ENCODE results near the gene ZNF182. TPM values are rescaled to one million over a fixed set of nuclear protein-coding genes. Genes with fewer than 3 reads are reported as not detected.
"Not testable (repeated sequence)": the region's sequence is repeated elsewhere in the genome, so short reads cannot be mapped to it uniquely, and the experiment has no call there.

Gene ZNF182
- 3.1 TPM for polyA plus RNA-seq (2013, experiment 1 of 2; ENCODE audit: insufficient read length)
- polyA plus RNA-seq (2013, experiment 2 of 2; ENCODE audit: insufficient read length): 3.5 TPM

DNA sequence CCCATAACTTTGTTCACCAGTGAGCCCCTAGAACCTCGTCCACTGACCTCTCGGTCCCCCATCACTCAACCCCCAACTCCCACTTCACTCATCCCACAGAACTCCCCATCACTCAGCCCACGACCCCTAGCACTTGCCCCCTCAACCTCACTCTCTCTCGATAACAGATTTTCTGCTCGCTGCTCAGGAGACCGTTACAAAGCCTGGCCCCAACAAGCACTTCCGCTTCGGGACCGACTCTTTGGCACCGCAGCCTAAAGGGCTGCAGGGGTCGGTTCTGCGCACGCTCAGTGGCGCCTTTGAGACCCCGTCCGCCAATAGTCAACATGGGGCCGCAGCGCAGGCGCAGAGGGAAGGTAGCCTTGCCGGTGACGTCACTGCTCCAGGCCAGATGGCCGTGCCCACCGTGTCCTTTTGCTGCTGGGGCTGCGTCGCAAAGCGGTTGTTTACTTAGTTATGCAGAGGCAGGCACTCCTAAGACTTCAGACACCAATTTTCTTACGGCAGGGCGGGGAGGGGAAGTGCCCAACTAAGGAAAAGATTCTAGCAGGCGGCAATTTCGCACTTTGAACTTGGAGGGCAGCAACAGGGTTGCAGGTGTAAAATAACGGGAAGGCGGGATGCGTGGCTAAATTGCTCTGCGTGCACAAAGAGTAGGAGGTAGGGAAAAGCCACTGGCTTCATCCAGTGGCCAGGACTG lies at the start of gene ZNF182:
ZNF182 (minus strand) TSS at position 232 of the 700 bp plus-strand sequence. CDS start 1,380 bp downstream, outside the sequence.
- peak; percentile 91 for DNase-seq

DNA sequence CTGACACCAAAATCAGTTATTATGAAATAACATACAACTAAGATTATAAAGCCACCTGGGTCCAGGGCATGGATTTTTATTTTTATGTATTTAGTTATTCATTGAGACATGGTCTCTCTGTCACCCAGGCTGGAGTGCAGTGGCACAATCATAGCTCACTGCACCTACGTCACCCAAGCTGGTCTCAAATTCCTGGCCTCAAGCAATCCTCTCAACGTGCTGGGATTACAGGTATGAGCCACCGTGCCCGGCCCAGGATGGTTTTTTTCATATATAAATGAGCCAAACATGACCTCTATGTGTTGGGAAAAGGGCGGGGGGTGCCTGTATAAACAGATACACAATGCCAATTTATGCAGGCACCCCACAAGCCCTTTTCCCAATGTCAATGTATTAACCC lies 43.1 kb upstream of the ZNF182 start:
- no peak for DNase-seq

DNA sequence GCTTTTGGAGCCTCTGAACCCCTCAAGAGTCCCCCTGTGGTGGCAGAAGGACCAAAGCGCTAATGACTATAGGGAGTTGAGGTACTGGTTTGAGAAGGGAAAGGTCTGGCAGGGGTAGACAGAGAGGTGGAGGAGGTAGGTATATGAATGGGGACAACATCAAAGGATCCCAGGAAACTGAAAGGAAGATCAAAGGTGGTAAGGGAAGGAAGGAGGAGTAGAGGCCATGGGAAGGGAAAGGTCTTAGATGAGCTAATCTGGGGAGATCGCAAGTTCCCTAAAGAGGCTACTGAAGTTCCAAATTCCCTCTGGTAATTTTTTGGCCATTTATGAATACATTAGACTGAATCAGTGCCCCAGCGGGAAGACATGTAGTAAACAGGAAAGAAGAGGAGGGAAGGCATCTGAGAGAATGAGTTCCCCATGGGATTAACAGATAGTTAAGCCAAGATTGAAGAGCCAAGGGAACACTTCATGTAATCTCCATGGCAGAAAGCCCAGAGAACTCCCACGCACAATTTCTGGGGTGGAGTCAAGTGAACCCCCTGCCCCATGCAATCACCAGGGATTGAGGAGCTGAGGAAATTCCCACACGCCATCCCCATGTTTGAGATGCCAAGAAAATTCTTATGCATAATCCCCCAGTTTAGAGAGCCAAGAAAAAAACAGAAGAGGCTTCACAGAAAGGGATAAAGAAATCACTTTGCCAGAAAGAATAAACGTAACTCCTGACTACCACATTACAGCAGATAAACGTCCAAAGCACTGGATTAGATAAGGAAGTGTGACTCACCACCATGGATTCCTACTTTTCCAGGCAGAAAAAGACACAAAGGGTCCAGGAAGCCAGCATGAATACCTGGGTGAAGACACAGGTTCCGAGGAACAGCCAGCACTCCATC lies 41.9 kb upstream of the ZNF182 start:
- peak; percentile 61 for DNase-seq

DNA sequence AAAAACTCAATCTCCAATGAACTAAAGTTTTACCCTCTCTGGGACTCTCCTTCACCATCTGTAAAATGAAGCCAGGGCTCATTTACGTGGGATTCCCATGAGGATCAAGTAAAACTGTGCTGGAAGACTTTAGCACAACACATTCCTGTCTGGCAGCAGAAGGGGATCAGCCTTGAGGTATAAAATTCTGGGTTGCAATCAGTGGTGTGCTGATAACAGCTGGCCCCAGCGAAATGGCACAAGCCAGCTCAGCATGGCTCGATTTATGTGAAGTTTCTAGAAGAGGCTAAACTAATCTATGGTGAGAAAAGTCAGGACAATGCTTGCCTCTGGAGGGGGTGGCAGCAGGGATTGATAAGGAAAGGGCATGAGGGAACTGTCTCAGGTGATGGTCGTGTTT lies 39.3 kb upstream of the ZNF182 start:
- no peak for DNase-seq

DNA sequence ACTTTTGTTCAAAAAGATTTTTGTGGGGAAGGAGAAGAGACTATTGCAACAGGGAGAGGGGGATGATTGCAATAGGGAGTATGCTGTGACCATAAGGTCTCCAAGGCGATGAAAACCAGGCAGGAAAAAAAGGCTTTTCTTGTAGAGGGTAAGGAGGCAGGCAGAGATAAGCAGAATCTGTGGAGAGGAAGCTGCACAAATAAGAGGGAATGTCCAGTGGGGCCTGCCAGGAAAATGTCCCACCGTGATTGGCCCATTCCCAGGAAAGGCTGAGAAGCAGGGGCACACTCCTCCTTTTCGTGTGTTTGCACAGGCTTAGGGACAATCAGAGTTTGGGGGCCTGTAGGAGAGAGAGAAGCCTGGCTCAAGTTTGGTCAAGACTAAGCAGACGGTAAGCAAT lies 32.1 kb upstream of the ZNF182 start:
- no peak for DNase-seq

- DNase-seq: not testable (repeated sequence)
These were observed 26.9 kb upstream of the ZNF182 start for GRCh38 chrX:48030641-48031173.

- DNase-seq: no peak
These were observed 26.4 kb upstream of the ZNF182 start for GRCh38 chrX:48030237-48030636.

GRCh38 chrX:48028091-48028490 lies 24.3 kb upstream of the ZNF182 start:
- no peak for DNase-seq

GRCh38 chrX:48027545-48027944 lies 23.8 kb upstream of the ZNF182 start:
- not testable (repeated sequence) for DNase-seq

GRCh38 chrX:48025561-48025960 lies 21.8 kb upstream of the ZNF182 start:
- peak; percentile 57 for DNase-seq

DNA sequence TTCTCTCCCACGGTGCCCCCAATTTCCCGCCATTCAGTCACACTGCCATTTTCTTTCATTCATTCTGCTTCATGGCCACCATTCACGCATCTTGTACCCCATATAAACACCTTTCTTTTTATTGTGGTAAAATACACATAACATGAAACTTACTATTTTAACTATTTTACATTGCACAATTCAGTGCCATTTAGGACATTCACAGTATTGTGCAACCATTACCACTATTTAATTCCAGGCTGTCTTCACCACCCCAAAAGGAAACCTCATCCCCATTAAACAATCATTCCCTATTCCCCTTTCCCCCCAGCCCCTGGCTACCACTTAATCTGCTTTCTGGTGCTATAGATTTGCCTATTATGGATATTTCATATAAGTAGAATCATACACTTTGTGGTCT lies 18.9 kb upstream of the ZNF182 start:
- no peak for DNase-seq

GRCh38 chrX:48022100-48022499 lies 18.3 kb upstream of the ZNF182 start:
- no peak for DNase-seq

- peak; percentile 86 for DNase-seq
These were observed 17.5 kb upstream of the ZNF182 start for GRCh38 chrX:48021026-48021900.

DNA sequence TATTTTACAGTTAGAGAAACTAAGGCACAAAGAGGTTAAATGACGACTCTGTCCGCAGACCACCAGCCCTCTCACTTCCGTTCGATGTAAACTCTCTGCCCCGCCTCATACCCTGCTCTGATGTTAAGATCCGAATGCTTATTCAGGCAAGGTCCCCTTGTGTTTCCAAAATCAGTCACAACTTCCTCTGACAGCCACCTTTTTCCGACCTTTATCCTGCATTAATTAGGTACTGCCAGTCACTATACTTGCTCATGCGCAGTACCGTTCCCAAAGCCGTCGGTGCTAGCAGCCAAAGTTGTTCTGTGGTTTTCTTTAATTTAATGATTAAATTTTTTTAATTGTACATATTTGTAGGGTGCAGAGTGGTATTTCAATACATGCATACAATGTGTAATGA lies 16.7 kb upstream of the ZNF182 start:
- DNase-seq: not testable (repeated sequence)

DNA sequence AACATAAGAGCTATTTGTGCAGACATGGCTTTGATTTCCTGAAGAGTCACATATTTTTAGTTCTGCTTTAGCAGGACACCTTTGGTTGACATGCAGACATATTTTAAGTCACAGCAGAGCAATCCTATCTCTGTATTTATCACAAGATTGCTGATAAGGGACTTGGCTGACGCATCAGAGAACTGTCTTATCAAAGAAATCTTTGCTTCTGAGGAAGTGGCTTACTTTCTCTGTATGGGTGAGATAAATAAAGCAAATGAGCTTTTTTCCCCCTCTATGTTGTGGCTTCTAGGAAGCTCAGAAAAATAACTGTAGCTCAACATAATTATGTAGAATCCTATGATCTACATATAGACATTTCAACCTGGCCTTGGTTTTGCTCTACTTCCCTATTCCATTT lies 16.1 kb upstream of the ZNF182 start:
- not testable (repeated sequence) for DNase-seq

DNA sequence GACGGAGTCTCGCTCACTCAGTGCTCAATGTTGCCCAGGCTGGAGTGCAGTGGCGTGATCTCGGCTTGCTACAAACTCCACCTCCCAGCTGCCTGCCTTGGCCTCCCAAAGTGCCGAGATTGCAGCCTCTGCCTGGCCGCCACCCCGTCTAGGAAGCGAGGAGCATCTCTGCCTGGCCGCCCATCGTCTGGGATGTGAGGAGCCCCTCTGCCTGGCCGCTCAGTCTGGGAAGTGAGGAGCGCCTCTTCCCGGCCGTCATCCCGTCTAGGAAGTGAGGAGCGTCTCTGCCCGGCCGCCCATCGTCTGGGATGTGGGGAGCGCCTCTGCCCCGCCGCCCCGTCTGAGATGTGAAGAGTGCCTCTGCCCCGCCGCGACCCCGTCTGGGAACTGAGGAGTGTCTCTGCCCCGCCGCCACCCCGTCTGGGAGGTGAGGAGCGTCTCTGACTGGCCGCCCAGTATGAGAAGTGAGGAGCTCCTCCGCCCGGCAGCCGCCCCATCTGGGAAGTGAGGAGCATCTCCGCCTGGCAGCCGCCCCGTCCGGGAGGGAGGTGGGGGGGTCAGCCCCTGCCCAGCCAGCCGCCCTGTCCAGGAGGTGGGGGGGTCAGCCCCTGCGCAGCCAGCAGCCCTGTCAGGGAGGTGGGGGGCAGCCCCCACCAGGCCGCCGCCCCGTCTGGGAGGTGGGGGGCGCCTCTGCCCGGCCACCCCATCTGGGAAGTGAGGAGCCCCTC lies 13.0 kb upstream of the ZNF182 start:
- DNase-seq: not testable (repeated sequence)

DNA sequence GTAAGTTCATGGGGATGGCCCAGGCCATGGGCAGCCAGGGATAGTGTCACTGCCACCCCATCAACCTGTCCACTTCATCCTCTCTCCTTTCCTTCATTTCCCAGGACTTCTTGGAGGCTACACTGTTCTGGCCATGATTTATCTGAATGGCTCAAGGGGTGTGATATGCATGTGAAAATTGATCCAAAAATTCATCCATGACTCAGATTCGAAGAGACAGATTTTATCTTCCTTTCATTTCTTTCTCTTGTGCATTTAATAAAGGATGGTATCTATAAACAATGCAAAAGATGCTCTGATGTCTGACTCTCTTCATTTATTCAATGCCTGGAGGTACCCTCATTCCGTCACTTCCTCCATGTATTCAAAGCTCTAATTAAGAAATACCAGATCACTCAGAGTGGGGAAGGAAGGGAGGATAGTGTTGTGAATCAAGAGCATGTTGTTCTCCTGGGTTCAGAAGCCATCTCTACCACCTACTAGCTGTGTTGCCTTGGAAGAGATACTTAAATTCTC lies 5.7 kb upstream of the ZNF182 start:
- DNase-seq: not testable (repeated sequence)

- not testable (repeated sequence) for DNase-seq
These were observed 2.9 kb upstream of the ZNF182 start, which contains the start of gene SPACA5 for GRCh38 chrX:48006688-48007087. SPACA5 (plus strand) TSS chrX:48006988; CDS start chrX:48007803, 815 bp downstream.

DNA sequence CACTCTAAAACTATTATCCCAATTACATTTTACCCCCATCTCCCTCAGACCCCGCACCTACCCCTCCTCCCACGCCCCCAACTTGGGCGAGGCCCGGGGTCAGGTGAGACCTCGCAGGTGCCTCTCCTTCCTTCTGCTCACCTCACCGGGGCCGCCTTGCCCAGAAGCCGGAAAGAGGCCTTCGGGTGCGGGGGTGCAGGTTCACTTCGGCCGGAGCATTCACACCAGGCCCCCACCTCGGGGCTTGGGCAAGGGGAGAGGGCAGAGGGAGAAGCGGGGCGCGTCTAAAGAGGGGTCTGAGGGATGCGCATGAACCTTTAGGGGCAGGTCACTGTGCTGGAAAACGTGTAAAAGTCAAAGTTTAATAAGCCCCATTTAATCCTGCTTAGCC lies 427 bp downstream of the ZNF182 start:
- DNase-seq: no peak

GRCh38 chrX:48002929-48003328 lies 860 bp downstream of the ZNF182 start:
- no peak for DNase-seq

DNA sequence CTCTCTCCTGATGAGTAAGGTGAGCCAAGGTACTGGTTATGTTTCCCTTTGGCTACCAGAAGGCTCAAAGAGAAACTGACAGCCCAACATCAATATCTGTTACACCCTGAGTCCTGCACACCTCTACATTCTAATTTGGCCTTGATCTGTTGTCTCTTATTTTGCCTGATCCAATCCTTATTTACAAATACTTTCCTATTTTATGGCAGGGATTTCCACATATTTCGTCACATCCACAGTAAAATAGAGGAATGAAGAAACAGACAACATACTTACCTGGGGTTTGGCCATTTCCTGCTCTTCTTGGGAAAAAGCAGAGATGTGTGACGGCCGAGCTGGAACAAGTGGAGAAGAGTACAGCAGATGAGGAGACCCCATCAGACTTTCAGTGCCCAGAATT lies 1.5 kb downstream of the ZNF182 start:
- no peak for DNase-seq
